Testis (tissue), 2 donors: ENCODE measurements around the gene HEPACAM2.

Source experiments
- CTCF ChIP-seq, 3 experiments: fragments of 450-650 bp in 2 of 3; fragments of 200-600 bp in 1 of 3; sonication (generic) in 1 of 3; IDR thresholded peaks; one replicate each; pipeline ENCODE4 v1.5.1; 2016 to 2019; ENCODE audit warnings: antibody characterized with exemption in 3 of 3, mild to moderate bottlenecking in 2 of 3, moderate library complexity in 1 of 3
- POLR2A ChIP-seq: fragments of 450-650 bp; IDR thresholded peaks from one replicate; pipeline ENCODE4 v1.6.1; 2017; ENCODE audit warnings: antibody characterized with exemption, mild to moderate bottlenecking, moderate library complexity

GRCh38 chr7:93232673-93233018 is 6.4 kb upstream of the HEPACAM2 start:
- TF ChIP-seq CTCF (IDR thresholded peaks at IDR 0.05) (no peak), POLR2A (no peak)
